ENCODE results near the gene HLTF.
"Not testable (repeated sequence)": the region's sequence is repeated elsewhere in the genome, so short reads cannot be mapped to it uniquely, and the experiment has no call there.

GRCh38 chr3:148987551-148987950 lies 98.8 kb downstream of the HLTF start:
- TF ChIP-seq POLR2A (IDR thresholded peaks at IDR 0.05): not testable (repeated sequence)
- TF ChIP-seq, protein P1, sequence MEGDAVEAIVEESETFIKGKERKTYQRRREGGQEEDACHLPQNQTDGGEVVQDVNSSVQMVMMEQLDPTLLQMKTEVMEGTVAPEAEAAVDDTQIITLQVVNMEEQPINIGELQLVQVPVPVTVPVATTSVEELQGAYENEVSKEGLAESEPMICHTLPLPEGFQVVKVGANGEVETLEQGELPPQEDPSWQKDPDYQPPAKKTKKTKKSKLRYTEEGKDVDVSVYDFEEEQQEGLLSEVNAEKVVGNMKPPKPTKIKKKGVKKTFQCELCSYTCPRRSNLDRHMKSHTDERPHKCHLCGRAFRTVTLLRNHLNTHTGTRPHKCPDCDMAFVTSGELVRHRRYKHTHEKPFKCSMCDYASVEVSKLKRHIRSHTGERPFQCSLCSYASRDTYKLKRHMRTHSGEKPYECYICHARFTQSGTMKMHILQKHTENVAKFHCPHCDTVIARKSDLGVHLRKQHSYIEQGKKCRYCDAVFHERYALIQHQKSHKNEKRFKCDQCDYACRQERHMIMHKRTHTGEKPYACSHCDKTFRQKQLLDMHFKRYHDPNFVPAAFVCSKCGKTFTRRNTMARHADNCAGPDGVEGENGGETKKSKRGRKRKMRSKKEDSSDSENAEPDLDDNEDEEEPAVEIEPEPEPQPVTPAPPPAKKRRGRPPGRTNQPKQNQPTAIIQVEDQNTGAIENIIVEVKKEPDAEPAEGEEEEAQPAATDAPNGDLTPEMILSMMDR (IDR thresholded peaks at IDR 0.05): not testable (repeated sequence)

Data from heart left ventricle (tissue), 13 donors.